GM23248 (cell line): ENCODE data around the gene RALGPS1. TPM values are rescaled to one million over a fixed set of nuclear protein-coding genes. Genes with fewer than 3 reads are reported as not detected.

ENCODE experiments used
- DNase-seq: peaks from one replicate; pipeline ENCODE4 v3.0.0-alpha.2; 2015
- H2AFZ ChIP-seq: fragments of 200-600 bp; sonication (generic); 2 replicates; pipeline ENCODE4 v1.6.1; 2016; ENCODE audit warnings: antibody characterized with exemption
- H3F3A ChIP-seq: fragments of 200-600 bp; sonication (generic); 2 replicates; pipeline ENCODE4 v1.6.1; 2016; ENCODE audit warnings: mild to moderate bottlenecking, antibody characterized with exemption, mixed run types; ENCODE audit not compliant: insufficient read depth
- H3K27ac ChIP-seq: fragments of 200-600 bp; sonication (generic); 2 replicates; pipeline ENCODE4 v1.5.1; 2016; ENCODE audit warnings: mild to moderate bottlenecking
- H3K27me3 ChIP-seq: fragments of 200-600 bp; sonication (generic); replicated peaks from 2 replicates; pipeline ENCODE4 v1.6.1; 2016; ENCODE audit warnings: mild to moderate bottlenecking; ENCODE audit not compliant: insufficient read depth
- H3K36me3 ChIP-seq: fragments of 200-600 bp; sonication (generic); 2 replicates; pipeline ENCODE4 v1.6.1; 2016; ENCODE audit warnings: low read depth, mild to moderate bottlenecking
- H3K4me1 ChIP-seq: fragments of 200-600 bp; sonication (generic); 2 replicates; pipeline ENCODE4 v1.6.1; 2016; ENCODE audit warnings: mild to moderate bottlenecking; ENCODE audit not compliant: insufficient read depth
- H3K4me2 ChIP-seq: fragments of 200-600 bp; sonication (generic); one replicate; pipeline ENCODE4 v1.6.1; 2016; ENCODE audit warnings: mild to moderate bottlenecking; ENCODE audit not compliant: unreplicated experiment
- H3K4me3 ChIP-seq: fragments of 200-600 bp; sonication (generic); 2 replicates; pipeline ENCODE4 v1.5.1; 2016; ENCODE audit warnings: mild to moderate bottlenecking
- H3K79me2 ChIP-seq: fragments of 200-600 bp; sonication (generic); 2 replicates; pipeline ENCODE4 v1.6.1; 2016; ENCODE audit warnings: mild to moderate bottlenecking; ENCODE audit not compliant: insufficient read depth
- H3K9ac ChIP-seq: fragments of 200-600 bp; sonication (generic); 2 replicates; pipeline ENCODE4 v1.6.1; 2016; ENCODE audit warnings: mild to moderate bottlenecking
- H3K9me2 ChIP-seq: fragments of 200-600 bp; sonication (generic); 2 replicates; pipeline ENCODE4 v1.6.1; 2016; ENCODE audit warnings: mixed run types, mild to moderate bottlenecking, moderate library complexity; ENCODE audit not compliant: insufficient read depth
- H3K9me3 ChIP-seq: fragments of 200-600 bp; sonication (generic); one replicate; pipeline ENCODE4 v1.6.1; 2017; ENCODE audit warnings: low read depth
- H4K20me1 ChIP-seq: fragments of 200-600 bp; sonication (generic); 2 replicates; pipeline ENCODE4 v1.6.0; 2016; ENCODE audit not compliant: insufficient read depth
- EZH2 ChIP-seq: fragments of 200-600 bp; sonication (generic); IDR thresholded peaks from 2 replicates; pipeline ENCODE4 v1.6.1; 2018; ENCODE audit warnings: antibody characterized with exemption, mild to moderate bottlenecking; ENCODE audit not compliant: insufficient read depth, poor library complexity, severe bottlenecking
- EZH2phosphoT487 ChIP-seq: fragments of 200-600 bp; sonication (generic); IDR thresholded peaks from 2 replicates; pipeline ENCODE4 v1.6.1; 2018; ENCODE audit warnings: antibody characterized with exemption, moderate library complexity, mild to moderate bottlenecking, low read depth; ENCODE audit not compliant: insufficient read depth
- WGBS, 2 experiments: methylation state at CpG; one replicate each; pipeline ENCODE4 v1.1.6; 2015 to 2017; ENCODE audit warnings: low lambda C conversion rate in 2 of 2, low coverage in 1 of 2; ENCODE audit errors: missing lambda C conversion rate in 2 of 2; 5-methylcytosine and 5-hydroxymethylcytosine counted together
- in situ Hi-C: fragments of 300-500 bp; cut with MboI; formaldehyde crosslinking; loops from 2 replicates; pipeline ENCODE4 v1.15.0; 2020
- polyA plus RNA-seq: library from polyadenylated mRNA; unstranded; fragments of >200 nt; fragmentation: Nextera tagmentation; extraction: Ambion mirVana; gene quantifications from 2 replicates; pipeline ENCODE4 v1.2.1, GENCODE V29; 2016
- total RNA-seq: library from RNA; depleted of rRNA; stranded (reverse); fragments of >200 nt; shearing (Covaris generic); gene quantifications from 2 replicates; pipeline ENCODE4 v1.2.3, GENCODE V29; 2014

The RALGPS1 gene
- total and polyA plus RNA-seq, 2 experiments from 2014 or later: 0.54 to 1.8 TPM

- in situ Hi-C loops: no loop called here
- Histone ChIP-seq H2AFZ (peak overlapping the region; percentile 68; the same call in 1 of the 2 replicates), H3K9ac (peak overlapping the region; percentile 46)
Observed at GRCh38 chr9:127155314-127155960, 240.9 kb downstream of the RALGPS1 start.

DNA sequence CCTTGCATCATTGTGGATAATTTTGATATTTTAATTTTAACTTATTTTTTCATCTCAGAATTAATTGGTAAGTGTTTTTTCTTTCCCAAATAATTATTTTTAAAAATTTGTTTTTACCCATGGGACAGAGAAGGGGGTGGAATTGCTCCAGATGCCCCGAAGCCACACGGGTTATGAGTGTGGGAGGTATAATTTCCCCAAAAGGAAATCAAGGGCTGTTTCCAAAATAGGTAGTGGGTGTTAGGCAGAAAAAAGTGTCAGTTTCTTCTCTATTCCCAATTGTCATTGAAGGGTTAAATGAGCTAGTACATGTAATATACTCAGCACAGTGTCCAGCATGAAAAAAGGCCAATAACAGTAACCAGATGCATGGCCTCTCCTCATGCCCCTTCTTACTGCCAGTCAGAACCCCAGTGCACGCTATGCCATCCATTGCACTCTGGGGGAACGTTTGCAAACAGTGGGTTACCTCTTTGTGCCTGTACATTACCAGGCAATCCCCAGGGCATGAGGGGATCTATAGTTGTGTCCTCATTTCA lies 244.3 kb downstream of the RALGPS1 start:
- WGBS, 2 experiments: 82 to 85% methylated on average over 4 of the region's 4 CpGs
- no peaks in the 10 kb centered on the region for H3K9me2 ChIP-seq
- no peak for DNase-seq
- peak overlapping the region; percentile 19 for H3K4me2 ChIP-seq
- no peaks in the 10 kb centered on the region for H3K9me3 ChIP-seq
- H3K27ac ChIP-seq: peak overlapping the region; percentile 73
- no peaks in the 10 kb centered on the region for H4K20me1 ChIP-seq
- H2AFZ ChIP-seq: no peak overlapping the region
- no peaks in the 10 kb centered on the region for H3K27me3 ChIP-seq
- H3K79me2 ChIP-seq: no peaks in the 10 kb centered on the region
- peaks cover 15% of the 10 kb centered on the region; the same call in 1 of the 2 replicates for H3F3A ChIP-seq
- H3K36me3 ChIP-seq: no peaks in the 10 kb centered on the region
- H3K4me3 ChIP-seq: no peak overlapping the region
- in situ Hi-C loops: no loop called here
- peaks cover 39% of the 10 kb centered on the region for H3K4me1 ChIP-seq
- H3K9ac ChIP-seq: peak overlapping the region; percentile 37; the same call in 1 of the 2 replicates
- TF ChIP-seq EZH2phosphoT487: no peak
- TF ChIP-seq EZH2: no peak

More at GRCh38 chr9:127155314-127155960, 240.9 kb downstream of the RALGPS1 start:
- no peak for TF ChIP-seq EZH2phosphoT487
- TF ChIP-seq EZH2: no peak
- H3F3A ChIP-seq: peaks cover 5% of the 10 kb centered on the region; the same call in 1 of the 2 replicates
- 0 out of 2 replicates have a peak overlapping the region, but pooled peaks have one; percentile 47 for H3K4me3 ChIP-seq
- 81 to 84% methylated on average over 5 of the region's 5 CpGs for WGBS, 2 experiments
- no peaks in the 10 kb centered on the region for H3K9me3 ChIP-seq
- H3K27ac ChIP-seq: peak overlapping the region; percentile 51
- no peaks in the 10 kb centered on the region for H3K9me2 ChIP-seq
- no peaks in the 10 kb centered on the region for H4K20me1 ChIP-seq
- DNase-seq: no peak
- peaks cover 28% of the 10 kb centered on the region for H3K4me1 ChIP-seq
- peak overlapping the region; percentile 74 for H3K4me2 ChIP-seq
- H3K36me3 ChIP-seq: no peaks in the 10 kb centered on the region
- no peaks in the 10 kb centered on the region for H3K27me3 ChIP-seq
- no peaks in the 10 kb centered on the region for H3K79me2 ChIP-seq

GRCh38 chr9:127159325-127159801 lies 244.8 kb downstream of the RALGPS1 start:
- 12% methylated on average over 5 of the region's 5 CpGs for whole genome bisulfite sequencing, 2 experiments
- Histone ChIP-seq H3K9ac (peak overlapping the region; percentile 75), H3K9me3 (no peaks in the 10 kb centered on the region), H3K4me1 (peaks cover 38% of the 10 kb centered on the region), H3K27ac (peak overlapping the region; percentile 73), H3K36me3 (no peaks in the 10 kb centered on the region), H3K9me2 (no peaks in the 10 kb centered on the region), H3K4me2 (peak overlapping the region; percentile 19), H2AFZ (0 out of 2 replicates have a peak overlapping the region, but pooled peaks have one; percentile 4), H3K79me2 (no peaks in the 10 kb centered on the region), H3K27me3 (no peaks in the 10 kb centered on the region), H3K4me3 (no peak overlapping the region), H4K20me1 (no peaks in the 10 kb centered on the region), H3F3A (peaks cover 17% of the 10 kb centered on the region; the same call in 1 of the 2 replicates)
- DNase-seq: peak; percentile 96
- in situ Hi-C loops: no loop called here
- TF ChIP-seq EZH2 (no peak), EZH2phosphoT487 (no peak)

GRCh38 chr9:127159949-127160610 lies 245.5 kb downstream of the RALGPS1 start:
- no peak overlapping the region for H3K4me2 ChIP-seq
- H3K79me2 ChIP-seq: no peaks in the 10 kb centered on the region
- 85 to 87% methylated on average over 10 of the region's 10 CpGs for WGBS, 2 experiments
- H3K4me3 ChIP-seq: no peak overlapping the region
- no peaks in the 10 kb centered on the region for H3K9me2 ChIP-seq
- in situ Hi-C loops: no loop called here
- H4K20me1 ChIP-seq: no peaks in the 10 kb centered on the region
- H3K27me3 ChIP-seq: no peaks in the 10 kb centered on the region
- peak; percentile 16 for DNase-seq
- peak overlapping the region; percentile 73 for H3K27ac ChIP-seq
- H3K9me3 ChIP-seq: no peaks in the 10 kb centered on the region
- no peaks in the 10 kb centered on the region for H3K36me3 ChIP-seq
- no peak for TF ChIP-seq EZH2
- no peak for TF ChIP-seq EZH2phosphoT487
- H3K4me1 ChIP-seq: peaks cover 31% of the 10 kb centered on the region
- H3K9ac ChIP-seq: peak overlapping the region; percentile 75
- H2AFZ ChIP-seq: 0 out of 2 replicates have a peak overlapping the region, but pooled peaks have one; percentile 4
- peaks cover 17% of the 10 kb centered on the region; the same call in 1 of the 2 replicates for H3F3A ChIP-seq
